ENCODE data around the gene MVD.

The MVD gene

DNA sequence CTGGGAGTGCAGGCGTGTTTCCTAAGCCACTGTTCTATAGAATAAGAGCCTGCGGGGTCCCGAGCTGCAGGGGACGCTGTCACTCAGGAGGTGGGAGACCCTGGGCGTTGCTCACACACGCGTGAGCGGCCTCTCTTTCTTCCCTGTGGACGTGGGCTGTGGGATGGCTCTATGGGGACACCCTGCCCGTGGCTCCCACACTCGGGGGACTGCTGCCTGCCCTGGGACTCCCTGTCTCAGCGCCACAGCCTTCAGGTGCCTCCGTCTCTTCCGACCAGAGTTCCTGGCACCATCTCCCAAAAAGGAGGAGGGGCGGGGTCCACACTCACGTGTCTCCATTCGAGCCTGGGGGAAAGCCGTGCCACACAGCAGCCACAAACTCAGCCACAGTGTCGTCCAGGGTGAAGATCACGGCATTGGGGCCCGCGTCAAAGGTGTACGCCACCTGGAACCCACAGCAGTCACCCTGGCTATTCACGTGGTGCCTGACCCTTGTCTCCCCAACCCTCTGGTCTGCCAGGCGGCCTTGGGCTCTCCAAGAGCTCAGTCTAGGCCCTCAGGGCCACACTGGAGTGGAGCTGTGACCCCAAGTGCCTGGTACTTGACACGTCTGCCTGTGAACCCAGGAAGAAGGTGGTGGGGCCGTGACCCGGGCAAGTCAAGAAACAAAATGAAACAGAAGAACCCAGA, 8.4 kb downstream of the MVD start:
- DNase-seq = no peak

DNA sequence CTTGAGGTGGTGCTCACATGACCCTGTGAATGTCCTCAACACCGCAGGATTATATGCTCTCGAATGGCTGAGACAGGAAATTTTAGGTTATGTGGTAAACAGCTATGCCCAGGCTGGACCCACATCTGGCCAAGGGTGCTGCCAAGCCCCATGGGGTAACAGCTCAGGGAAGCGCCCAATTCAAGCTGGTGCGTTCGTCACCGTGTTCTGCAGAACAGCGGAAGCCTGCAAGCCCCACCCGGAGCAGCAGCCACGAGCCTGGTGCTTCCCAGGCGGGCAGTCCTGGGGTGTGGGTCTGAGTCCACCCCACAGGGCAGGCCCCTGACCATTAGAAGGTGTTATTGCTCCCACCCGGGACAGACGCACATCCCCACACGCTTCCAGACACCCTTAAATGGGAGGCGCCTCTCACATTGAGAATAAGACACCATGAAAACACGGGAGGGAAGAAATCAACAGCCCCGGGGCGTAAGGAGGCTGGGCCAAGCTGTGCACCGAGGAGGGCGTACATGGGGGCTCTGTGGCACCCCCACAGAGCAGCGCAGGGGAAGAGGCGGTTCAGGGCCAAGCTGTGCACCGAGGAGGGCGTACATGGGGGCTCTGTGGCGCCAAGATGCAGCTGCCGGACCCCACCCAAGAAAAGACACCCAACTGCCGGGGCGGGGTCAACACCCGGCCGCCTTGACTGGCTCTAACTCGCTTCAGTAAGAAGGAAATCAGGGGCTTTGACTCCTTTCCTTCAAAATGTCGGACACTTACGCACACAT, 9.1 kb downstream of the MVD start:
- DNase-seq = no peak

DNA sequence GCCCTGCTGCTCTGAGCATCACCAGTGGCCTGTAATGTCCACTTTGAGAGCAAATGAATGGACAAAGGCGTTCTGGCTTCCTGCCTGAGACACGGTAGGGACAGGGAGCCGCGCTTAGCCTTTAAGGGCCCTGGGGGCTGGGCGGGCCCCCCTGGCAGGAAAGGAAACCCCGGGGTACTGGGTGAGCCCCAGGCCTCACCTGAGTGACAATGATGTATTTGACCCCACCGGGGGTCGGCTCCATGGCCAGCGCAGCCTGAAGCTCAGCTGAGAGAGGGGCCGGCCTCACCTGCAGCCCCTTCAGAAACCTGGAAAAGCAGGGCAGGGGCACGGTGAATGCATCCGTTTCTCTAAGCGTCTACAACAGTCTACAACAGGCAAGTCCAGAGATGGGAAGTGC, 9.8 kb downstream of the MVD start:
- no peak for DNase-seq

DNA sequence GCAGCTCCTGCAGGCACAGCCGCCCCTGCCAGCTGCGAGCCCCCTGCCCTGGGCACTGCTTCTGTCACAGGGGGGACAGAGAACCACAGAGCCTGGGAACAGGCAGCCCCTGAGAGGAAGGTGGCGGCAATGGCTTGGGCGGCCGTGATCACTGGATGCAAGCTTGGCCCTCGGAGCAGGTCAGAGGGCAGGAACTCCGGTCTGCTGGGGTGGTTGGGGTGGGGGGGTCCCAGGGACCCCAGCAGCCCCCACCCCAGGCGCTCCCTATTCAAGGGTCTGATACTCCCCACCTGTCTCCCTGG, 10.2 kb downstream of the MVD start:
- DNase-seq = no peak

DNA sequence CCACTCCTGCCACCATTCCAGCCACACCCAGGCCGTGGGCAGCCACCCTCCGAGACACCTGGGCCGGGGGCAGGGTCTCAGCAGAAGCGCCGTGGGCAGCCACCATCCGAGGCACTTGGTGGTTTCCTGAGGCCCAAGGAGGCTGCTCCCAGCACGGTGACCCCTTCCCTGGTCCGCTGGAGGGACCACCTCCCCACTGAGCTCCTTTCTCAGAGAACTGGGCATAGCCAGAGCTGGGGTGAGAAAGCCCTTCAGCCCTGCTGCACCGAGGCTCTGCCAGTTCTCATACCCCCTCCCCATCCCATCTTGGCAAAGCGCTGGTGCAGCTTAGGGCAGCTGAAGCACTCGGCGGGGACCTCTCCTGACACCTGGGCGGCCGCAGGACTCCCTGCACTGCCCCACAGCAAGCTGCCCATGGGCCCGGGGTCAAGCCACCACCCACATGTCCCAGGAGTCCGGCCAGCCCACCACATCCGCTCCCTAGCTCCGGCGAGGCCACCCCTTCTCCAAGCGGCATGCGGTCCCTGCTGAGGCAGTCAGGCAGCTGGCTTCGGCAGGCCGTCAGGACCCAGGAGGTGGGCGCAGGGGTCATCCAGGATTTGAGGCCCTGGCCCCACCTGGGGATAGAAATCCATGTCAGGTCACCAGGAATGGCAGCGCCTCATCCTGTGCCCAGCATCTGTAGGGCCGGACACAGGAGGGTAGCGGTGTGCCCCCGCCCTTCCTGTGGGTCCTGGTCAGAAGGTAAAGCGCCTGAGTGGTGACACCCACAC, 10.7 kb downstream of the MVD start:
- no peak for DNase-seq

DNA sequence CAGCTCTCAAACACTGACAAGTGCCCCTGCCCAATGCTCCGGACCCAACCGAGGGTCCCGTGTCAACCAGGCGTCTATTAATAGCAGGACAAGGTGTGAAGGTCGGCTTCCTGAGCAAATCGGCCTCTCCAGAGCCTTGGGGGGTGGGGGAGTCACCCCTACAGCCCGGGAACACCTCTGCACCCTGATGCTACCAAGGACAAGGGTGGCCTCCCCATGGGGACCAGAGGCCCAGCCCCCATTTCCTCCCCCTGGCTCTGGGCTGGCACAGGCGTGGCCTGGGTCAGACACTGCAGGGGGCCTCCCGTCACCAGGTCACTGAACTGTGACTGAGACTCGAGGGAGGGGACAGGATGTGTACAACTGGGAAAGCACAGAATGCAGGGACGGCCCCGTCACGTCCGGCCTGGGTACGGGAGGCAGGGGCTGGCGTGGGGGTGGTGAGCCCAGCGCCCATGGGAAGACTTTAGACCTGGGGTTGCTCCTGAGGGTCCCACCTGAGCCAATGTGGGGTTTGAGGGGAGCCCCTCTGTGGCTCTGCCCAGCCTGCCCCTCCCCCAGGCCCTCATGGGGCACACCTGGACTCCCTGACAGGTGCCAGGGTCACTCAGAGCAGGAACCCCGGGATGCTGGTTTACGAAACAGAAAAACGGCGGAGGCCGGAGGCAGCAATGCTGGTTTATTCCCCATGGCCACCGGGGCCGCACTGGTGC, 11.5 kb downstream of the MVD start:
- DNase-seq = no peak

DNA sequence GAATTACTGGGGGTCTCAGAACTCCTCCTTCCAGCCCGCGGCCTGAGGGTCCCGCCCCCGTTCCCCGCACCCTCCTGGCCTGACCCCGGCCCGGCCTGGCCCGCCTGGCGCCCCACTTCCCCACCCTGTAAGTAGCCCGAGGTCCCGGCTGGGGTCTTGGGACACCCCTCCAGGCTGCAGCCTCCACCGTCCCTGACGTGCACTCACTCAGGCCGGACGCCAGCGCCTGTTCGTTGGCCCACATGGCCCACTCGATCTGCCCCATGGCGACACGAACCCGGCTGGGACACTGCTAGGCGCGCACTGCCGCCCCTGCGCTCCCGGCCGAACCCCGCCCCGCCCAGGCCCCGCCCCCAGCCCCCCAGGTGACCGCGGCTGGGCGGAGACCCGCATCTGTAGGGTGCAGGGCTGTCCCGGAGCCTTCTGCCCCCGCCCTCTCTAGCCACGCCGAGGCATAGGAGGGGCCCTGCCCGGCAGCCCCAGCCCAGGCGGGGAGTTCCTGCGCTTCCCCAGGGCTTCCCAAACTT, 12.1 kb downstream of the MVD start, which contains the start of gene CYBA:
CYBA (minus strand) TSS at position 305 of the 527 bp plus-strand sequence; CDS start at position 265, 40 bp downstream.
- peak; percentile 13 for DNase-seq

DNA sequence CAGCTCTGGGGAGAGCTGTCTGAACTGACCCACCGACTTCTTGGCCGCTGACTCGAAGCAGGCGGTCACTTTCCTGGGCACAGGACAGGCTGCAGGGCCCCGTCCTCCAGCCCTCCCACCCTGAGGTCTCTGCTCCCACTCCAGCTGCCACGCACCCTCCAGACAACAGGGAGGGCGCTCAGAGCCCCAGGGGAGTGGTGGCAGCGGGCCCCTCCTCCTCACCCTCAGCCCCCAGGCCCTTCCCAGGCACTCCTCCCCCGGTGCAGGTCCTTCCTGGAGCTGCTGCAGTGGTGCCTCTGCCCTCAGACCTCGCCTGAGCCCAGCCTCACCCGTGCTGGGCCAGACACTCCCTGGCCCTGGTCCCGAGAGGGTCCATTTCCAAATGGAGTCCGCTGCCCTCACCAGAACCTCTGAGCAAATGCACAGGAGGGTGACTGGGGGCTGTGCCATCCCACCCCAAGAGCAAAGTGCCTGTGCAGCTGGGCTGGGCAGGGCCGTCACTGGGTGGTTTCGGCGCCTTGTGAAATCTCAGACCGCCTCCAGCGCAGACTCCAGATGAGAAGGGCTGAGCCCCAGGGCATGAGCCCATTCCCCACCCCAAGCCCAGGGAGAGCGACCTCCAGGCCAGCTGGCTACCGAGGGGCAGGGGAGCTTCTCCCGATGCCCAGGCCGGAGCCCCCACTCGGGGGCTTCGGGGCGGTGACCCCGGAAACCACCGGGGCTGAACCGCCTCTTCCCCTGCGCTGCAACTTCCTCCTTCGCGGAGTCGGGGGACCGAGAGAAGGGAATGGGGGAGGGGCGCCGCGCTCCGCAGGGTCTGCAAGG, 12.8 kb downstream of the MVD start:
- no peak for DNase-seq

DNA sequence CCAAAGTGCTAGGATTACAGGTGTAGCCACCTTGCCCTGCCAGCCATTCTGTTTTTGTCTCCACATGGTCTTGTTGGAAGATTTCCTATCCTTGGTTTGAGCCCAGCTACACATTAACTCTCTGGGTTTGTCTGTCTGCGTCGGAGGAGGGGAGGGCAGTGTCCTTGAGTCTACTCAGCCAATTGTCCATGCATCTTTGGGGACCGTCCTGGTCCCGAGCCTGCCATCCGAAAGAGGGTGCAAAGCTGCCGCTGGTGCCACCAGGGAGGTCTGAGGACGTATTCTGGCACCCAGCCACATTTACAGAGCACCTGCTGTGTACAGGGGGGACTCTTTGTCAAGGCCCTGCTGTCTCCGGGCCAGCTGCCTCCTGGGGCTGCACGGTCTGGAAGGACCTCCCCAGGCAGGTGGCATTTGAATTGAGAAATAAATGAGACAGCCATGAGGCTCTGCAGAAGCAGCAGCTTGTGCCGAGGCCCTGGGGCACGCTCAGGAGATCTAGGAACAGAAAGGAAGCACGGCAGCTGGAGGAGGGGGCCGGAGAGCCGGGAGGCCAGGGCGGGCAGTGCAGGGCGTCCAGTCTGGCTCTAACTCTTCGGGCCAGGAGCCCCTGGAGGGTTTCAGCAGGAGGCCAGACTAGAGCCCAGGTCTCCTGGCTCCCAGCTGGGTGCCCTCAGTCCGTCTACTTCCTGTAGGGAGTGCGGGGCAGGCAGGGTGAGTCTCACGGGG, 13.5 kb downstream of the MVD start:
- DNase-seq = no peak

DNA sequence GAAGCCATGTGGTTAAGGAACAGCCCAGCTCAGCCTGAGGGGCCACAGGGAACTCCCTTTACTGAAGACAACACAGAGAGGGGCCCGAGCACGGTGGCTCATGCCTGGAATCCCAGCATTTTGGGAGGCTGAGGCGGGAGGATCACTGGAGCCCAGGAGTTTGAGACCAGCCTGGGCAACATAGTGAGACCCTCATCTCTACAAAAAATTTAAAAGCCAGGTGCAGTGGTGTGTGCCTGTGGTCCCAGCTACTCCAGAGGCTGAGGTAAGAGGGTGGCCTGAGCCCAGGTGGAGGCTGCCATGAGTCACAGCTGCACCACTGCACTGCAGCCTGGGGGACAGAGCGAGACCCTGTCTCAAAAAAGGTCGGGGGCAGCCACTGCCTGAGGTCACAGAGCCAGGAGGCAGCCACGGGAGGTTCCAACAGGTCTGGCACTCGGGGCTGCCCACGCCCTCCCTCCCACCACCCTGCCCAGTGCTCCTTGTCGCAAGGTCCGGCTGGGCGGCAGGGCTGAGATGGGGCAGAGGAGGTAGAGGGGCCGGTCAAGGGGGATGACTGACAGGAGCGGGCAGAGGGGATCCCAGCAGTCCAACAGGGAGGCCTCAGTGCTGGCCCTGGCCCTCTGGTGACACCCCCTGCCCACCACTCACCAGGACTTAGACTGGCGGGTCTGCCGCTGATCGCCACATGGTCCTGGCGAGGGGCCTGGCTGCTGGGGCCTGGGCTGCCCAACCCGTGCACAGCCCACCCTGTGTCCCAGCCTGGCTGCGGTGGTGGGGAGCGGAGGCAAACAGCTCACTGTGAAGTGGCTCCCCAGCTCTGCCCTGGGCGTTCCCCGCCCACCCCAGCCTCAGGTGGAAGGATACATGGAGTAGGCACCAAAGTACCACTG, 15.5 kb downstream of the MVD start:
- no peak for DNase-seq

DNA sequence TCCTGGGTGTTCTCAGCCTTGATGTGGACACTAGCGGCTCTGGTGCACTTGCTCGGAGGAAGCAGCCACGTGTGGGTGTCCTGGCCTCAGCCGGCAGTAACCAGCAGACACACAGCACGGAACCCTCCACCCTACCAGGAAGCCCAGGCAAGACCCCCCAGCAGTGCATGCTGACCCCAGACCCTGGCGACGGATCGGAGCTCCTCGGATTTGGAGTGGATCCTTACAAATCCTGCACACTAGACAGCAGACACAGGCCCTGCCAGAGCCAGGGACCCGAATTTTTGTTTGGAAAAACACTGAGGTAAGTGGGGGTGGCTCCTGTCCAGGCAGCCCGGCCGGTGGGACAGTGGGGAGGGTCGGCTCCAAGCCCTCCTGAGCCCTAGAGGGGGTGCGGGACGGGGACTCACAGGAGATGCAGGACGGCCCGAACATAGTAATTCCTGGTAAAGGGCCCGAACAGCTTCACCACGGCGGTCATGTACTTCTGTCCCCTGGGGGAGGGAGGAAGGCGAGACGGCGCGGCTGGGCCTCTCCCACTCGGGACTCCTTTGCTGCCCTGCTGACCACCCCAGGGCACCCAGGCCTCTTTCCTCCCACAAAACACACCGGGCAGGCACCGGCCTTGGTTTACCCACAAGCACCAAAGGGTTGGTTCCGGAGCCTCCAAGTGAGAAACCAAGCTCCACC, 16.4 kb downstream of the MVD start:
- no peak for DNase-seq

DNA sequence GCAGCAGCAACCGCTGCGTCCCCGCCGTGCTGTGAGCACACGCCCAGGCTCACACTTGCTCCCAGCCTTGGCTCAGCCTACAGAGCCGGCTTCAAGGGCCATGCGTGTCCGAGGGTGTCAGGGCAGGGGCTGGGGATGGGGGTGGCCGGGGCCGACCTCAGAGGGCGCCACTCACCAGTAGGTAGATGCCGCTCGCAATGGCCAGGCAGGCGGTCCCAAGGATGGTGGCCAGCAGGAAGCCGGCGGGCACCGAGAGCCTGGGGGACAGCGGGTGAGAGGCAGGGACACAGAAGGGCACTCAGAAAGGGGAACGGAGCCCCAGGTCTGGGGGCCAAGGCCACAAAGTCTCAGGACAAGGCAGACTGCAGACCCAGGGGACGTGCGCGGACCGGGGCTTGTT, 16.9 kb downstream of the MVD start:
- DNase-seq = no peak

DNA sequence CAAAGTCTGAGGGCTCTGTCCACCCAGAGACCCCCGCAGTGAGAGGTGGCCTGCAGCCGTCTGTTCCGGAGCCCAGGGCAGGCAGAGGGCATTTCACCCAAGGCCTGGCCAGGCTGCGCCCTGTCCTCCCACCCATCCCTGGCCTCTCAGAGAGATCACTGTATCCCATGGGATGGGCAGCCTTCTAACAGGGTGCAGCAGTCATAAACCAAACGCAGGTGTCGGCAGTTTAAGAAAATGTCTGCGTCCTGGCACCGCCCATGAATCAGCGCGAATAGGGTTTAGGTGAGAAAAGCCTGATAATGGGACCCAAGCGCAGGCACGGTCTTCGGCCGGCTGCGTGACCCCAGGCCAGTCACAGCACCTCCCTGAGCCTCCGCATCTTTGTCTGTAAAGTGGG, 17.4 kb downstream of the MVD start:
- DNase-seq = no peak

DNA sequence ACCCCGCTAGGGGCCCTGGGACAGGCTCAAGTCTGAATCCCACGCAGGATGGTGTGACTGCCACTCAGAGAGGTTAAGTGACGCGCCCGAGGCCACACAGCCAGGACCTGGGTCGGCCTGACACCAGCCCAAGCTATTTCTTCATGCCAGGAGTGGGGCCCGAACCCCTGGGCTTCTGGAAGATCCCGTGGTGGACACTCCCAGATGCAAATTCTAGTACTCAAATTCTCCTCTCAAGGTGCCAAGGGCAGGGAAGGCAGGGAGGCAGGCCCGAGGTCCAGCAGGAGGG, 19.3 kb downstream of the MVD start:
- no peak for DNase-seq

DNA sequence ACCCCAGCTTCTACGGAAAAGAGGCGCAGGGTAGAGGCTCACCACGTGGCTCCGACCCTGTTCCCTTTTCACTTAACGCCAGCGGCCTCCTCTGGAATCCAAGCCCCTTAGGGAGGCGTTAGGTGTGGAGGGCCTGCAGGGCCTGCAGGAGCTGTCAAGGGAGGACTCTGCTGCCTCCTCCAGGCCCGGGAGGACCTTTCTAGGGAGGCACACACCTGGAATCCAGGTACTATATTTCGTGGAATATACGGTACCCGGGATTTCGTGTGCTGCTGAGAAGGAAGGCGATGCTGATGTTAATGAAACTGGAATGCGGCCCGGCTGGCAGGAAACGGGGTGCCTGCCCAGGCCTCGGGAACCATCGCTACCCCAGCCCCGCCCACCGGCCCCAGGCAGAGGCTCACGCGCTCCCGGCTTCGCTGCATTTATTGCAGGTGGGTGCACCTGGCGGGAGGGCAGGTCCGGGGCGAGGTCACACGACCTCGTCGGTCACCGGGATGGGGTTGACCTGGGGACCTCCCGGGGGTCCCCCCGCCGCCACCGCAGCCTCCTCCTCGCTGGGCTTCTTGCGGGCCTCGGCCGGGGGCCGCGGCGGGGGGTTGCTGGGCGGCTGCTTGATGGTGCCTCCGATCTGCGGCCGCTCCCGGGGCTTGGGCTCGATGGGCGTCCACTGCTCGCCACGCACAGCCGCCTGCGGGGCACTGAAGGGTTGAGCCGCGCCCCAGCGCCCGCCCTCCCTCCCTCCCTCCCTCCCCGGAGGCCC, 19.8 kb downstream of the MVD start:
- DNase-seq = no peak

DNA sequence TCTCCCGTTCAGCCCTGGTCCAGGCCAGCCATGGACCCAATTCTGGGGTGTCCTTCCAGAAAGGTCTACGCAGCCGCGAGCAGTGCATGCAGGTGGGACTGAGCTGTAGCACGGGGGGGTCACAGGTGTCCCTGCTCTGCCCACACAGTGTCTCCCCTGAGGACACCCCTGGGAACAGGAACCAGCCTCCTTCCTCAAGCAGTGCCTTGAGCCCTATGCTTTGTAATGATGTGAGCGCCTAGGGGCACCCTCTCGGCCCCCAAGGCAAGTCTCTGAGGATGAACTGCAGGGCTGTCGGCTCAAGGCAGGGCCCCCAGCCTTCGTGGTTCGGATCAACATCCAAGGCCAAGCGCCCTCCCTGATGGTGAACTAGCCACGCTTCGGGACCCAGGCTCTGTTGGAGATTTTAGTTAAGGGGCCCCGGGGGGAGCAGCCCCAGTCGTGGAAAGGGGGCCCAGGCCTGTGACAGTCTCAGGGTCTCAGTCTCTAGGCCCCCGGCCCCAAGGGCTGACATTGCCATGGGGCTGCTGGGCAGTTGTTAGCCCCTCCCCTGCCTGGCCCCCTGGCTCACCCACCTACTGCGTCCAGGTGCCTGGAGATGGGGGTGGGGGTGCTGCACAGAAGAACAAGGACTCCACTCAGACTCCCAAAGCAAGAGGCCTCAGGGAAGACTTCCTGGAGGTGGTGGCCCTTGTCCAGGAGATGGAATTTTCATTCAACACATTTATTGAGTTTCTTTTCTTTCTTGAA, 22.2 kb downstream of the MVD start:
- DNase-seq = no peak

DNA sequence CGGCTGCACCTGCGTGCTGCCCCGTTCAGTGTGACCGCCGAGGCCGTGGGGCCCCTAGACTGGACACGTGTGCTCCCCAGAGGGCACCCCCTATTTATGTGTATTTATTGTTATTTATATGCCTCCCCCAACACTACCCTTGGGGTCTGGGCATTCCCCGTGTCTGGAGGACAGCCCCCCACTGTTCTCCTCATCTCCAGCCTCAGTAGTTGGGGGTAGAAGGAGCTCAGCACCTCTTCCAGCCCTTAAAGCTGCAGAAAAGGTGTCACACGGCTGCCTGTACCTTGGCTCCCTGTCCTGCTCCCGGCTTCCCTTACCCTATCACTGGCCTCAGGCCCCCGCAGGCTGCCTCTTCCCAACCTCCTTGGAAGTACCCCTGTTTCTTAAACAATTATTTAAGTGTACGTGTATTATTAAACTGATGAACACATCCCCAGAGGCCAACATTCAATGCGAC, 22.8 kb downstream of the MVD start:
- no peak for DNase-seq

Data from DMS79 treated with DMSO at 0.1 percent for 48 hours (cell line).